HL-60 (cell line): ENCODE measurements around the gene CNTNAP2.

Experiments
- CTCF ChIP-seq: IDR thresholded peaks from one replicate; pipeline ENCODE4 v1.5.1; 2011; ENCODE audit warnings: low read length, control low read depth, inconsistent platforms; ENCODE audit not compliant: insufficient read depth
- GABPA ChIP-seq: IDR thresholded peaks from 2 replicates; pipeline ENCODE4 v1.6.1; 2012; ENCODE audit warnings: low read depth
- POLR2AphosphoS5 ChIP-seq: IDR thresholded peaks from 2 replicates; pipeline ENCODE4 v1.6.1; 2012; ENCODE audit warnings: low read depth

- TF ChIP-seq CTCF: no peak
- TF ChIP-seq GABPA: no peak
- TF ChIP-seq POLR2AphosphoS5: no peak
These were observed 1296.4 kb downstream of the CNTNAP2 start for GRCh38 chr7:147412782-147413556.
